Heart left ventricle (tissue), 16 donors: ENCODE measurements around the gene LAMTOR2. TPM values are rescaled to one million over a fixed set of nuclear protein-coding genes. Genes with fewer than 3 reads are reported as not detected.

Experiments
- ATAC-seq, 4 donors: fragments of 200-7000 bp; cut with Tn5 transposase; one replicate each; pipeline ENCODE4 v1.9.1; 2020 to 2022; ENCODE audit warnings: moderate library complexity in 4 of 4, mild to moderate bottlenecking in 3 of 4, moderate number of reproducible peaks in 1 of 4
- DNase-seq, 5 donors: peaks; one replicate each; pipeline ENCODE4 v3.0.0-alpha.2; 2020
- H3K27ac ChIP-seq, 12 donors: fragments of 200-600 bp; sonication (generic) in 4 of 12; one replicate each; pipeline versions ENCODE4 v1.5.0 to v1.8.0; 2016 to 2022; ENCODE audit warnings: mild to moderate bottlenecking in 2 of 12
- H3K27me3 ChIP-seq, 9 donors: fragments of 200-600 bp; sonication (generic) in 2 of 9; one replicate each; pipeline versions ENCODE4 v1.5.1 to v1.8.0; 2016 to 2022; ENCODE audit warnings: mild to moderate bottlenecking in 3 of 9
- H3K36me3 ChIP-seq, 9 donors: fragments of 200-600 bp; sonication (generic) in 2 of 9; one replicate each; pipeline versions ENCODE4 v1.5.0 to v1.8.0; 2018 to 2022; ENCODE audit warnings: mild to moderate bottlenecking in 2 of 9
- H3K4me1 ChIP-seq, 12 donors: fragments of 200-600 bp; sonication (generic) in 4 of 12; one replicate each; pipeline versions ENCODE4 v1.5.0 to v1.8.0; 2016 to 2022; ENCODE audit warnings: mild to moderate bottlenecking in 3 of 12
- H3K4me3 ChIP-seq, 12 donors: fragments of 200-600 bp; sonication (generic) in 4 of 12; one replicate each; pipeline versions ENCODE4 v1.5.0 to v1.8.0; 2017 to 2022; ENCODE audit warnings: mild to moderate bottlenecking in 9 of 12, moderate library complexity in 4 of 12
- H3K9me3 ChIP-seq, 12 donors: fragments of 200-600 bp; sonication (generic) in 4 of 12; one replicate each; pipeline versions ENCODE4 v1.5.0 to v1.8.0; 2016 to 2022; ENCODE audit warnings: mild to moderate bottlenecking in 1 of 12
- CTCF ChIP-seq, 12 donors: fragments of 200-600 bp; sonication (generic) in 4 of 12; IDR thresholded peaks; one replicate each; pipeline versions ENCODE4 v1.5.0 to v1.8.0; 2018 to 2022; ENCODE audit warnings: antibody characterized with exemption in 12 of 12, mild to moderate bottlenecking in 5 of 12
- POLR2A ChIP-seq, 2 donors: fragments of 450-650 bp; IDR thresholded peaks; one replicate each; pipeline ENCODE4 v1.6.1; 2017; ENCODE audit warnings: antibody characterized with exemption in 2 of 2, mild to moderate bottlenecking in 2 of 2, moderate library complexity in 2 of 2
- WGBS, 4 donors: extraction: QIAGEN DNeasy Blood & Tissue Kit in 2 of 4; methylation state at CpG; one replicate each; pipeline versions ENCODE4 v1.1.5 to v1.1.7; 2013 to 2018; 5-methylcytosine and 5-hydroxymethylcytosine counted together
- intact Hi-C, 10 donors: fragments of 100-400 bp; cut with DNase I; formaldehyde crosslinking; loops; one replicate each; pipeline versions ENCODE4 v1.11.1 to v1.14.2; 2022
- polyA plus RNA-seq, 2 donors: library from polyadenylated mRNA; stranded (reverse); fragments of 200-250 nt; gene quantifications; one replicate each; pipeline ENCODE4 v1.2.3, GENCODE V29; 2013
- total RNA-seq, 9 donors: library from RNA; depleted of rRNA in 2 of 9; stranded (reverse); fragments of >200 nt in 2 of 9; fragmentation: NEBNext Ultra II Directional in 3 of 9; extraction: Animal tissue kit (Norgen Biotek cat#: 25700) in 3 of 9; gene quantifications; one replicate each; pipeline versions ENCODE4 v1.1.0 to v1.2.4, GENCODE V29; 2016 to 2023
- donor health status: ischemic (EF 13 %, LVEDD 7.1; RV severe dilation, severe dysfunction).
- donor health status: healthy with polysubstance abuse.
- donor health status: DM: no; HTN: yes; CAD: no.
- donor health status: DM: no; HTN: no; CAD: no.
- donor health status: ischemic (EF 25% LVEDD 6.9; RV normal size, moderate dysfunction).
- donor health status: ischemic (EF 25% LVEDD 5.7; RV mildly dilated, moderate dysfunction).
- donor health status: healthy.
- donor health status: DM: yes; HTN: yes; CAD: no.
- donor health status: ischemic (EF 35%, LVEDD 5.7; RV mildly dilated, moderate dysfunction).
- donor health status: nonischemic (EF 11% LVEDD 7.7; RV severe dilation, severe dysfunction).
- donor health status: DM: yes; HTN: yes; CAD: no.
- donor health status: PGD.
- donor health status: ischemic (EF 29% LVEDD 5.4; RV normal size, mild dysfunction).
- donor health status: nonischemic (EF 23%, LVEDD 6.1; RV moderate dilation, normal function).

Gene LAMTOR2
- total and polyA plus RNA-seq, 11 donors = 51.5 to 106 (median 63.1) TPM

GRCh38 chr1:156045076-156045475 is 9.5 kb upstream of the LAMTOR2 start:
- Histone ChIP-seq H3K27ac (no peak overlapping the region), H3K4me1 (peaks cover 0 to 8% (median 0%) of the 10 kb centered on the region in 12 donors), H3K9me3 (no peaks in the 10 kb centered on the region), H3K36me3 (peaks cover 0 to 83% (median 66%) of the 10 kb centered on the region in 9 donors), H3K4me3 (no peak overlapping the region), H3K27me3 (no peaks in the 10 kb centered on the region)
- DNase-seq = no peak
- intact Hi-C loops = no loop called here
- ATAC-seq = no peak
- WGBS, 4 donors = 95 to 99% (median 96%) methylated on average over 4 of the region's 4 CpGs
- TF ChIP-seq CTCF (IDR thresholded peaks at IDR 0.05) (no peak), POLR2A (IDR thresholded peaks at IDR 0.05) (no peak)

GRCh38 chr1:156048663-156049258 is 5.8 kb upstream of the LAMTOR2 start:
- Histone ChIP-seq H3K9me3 (no peaks in the 10 kb centered on the region), H3K4me3 (no peak overlapping the region), H3K27ac (no peak overlapping the region), H3K4me1 (peaks cover 0 to 33% (median 15%) of the 10 kb centered on the region in 12 donors), H3K27me3 (no peaks in the 10 kb centered on the region), H3K36me3 (peaks cover 0 to 53% (median 33%) of the 10 kb centered on the region in 9 donors)
- intact Hi-C loops = no loop called here
- ATAC-seq (no peak), DNase-seq (no peak)
- TF ChIP-seq CTCF (IDR thresholded peaks at IDR 0.05) (no peak), POLR2A (IDR thresholded peaks at IDR 0.05) (no peak)
- WGBS, 4 donors = 73 to 81% (median 75%) methylated on average over 3 of the region's 3 CpGs

- ATAC-seq (peak in 2 of 4 donors; percentile 4 to 32), DNase-seq (peak; percentile 44 to 75 (median 64))
- Histone ChIP-seq H3K27me3 (no peaks in the 10 kb centered on the region), H3K9me3 (no peaks in the 10 kb centered on the region), H3K4me3 (no peak overlapping the region), H3K4me1 (peaks cover 0 to 37% (median 17%) of the 10 kb centered on the region in 12 donors), H3K36me3 (peaks cover 0 to 45% (median 32%) of the 10 kb centered on the region in 9 donors), H3K27ac (peak overlapping the region in 2 of 12 donors; percentile 32 to 52)
- WGBS, 4 donors = 57 to 62% (median 61%) methylated on average over 4 of the region's 4 CpGs
- intact Hi-C loops = loop anchor here in 4 of 10 donors (2.0 to 10.0 kb wide), 4 partner anchors 30 to 116 kb away; partner anchors contain the start of genes KHDC4 (in 2 of the 4), RXFP4 (in 2 of the 4) and SSR2 (in 1 of the 4)
- TF ChIP-seq POLR2A (IDR thresholded peaks at IDR 0.05) (no peak), CTCF (IDR thresholded peaks at IDR 0.05) (no peak)
These were observed 4.2 kb upstream of the LAMTOR2 start for GRCh38 chr1:156050376-156050775.

- intact Hi-C loops = loop anchor here in 4 of 10 donors (2.0 to 10.0 kb wide), 4 partner anchors 30 to 116 kb away; partner anchors contain the start of genes KHDC4 (in 2 of the 4), RXFP4 (in 2 of the 4) and SSR2 (in 1 of the 4)
- Histone ChIP-seq H3K9me3 (no peaks in the 10 kb centered on the region), H3K4me1 (peaks cover 0 to 45% (median 24%) of the 10 kb centered on the region in 12 donors), H3K36me3 (peaks cover 0 to 43% (median 30%) of the 10 kb centered on the region in 9 donors), H3K27ac (peak overlapping the region in 4 of 12 donors; percentile 15 to 52 (median 24)), H3K4me3 (no peak overlapping the region), H3K27me3 (no peaks in the 10 kb centered on the region)
- TF ChIP-seq POLR2A (IDR thresholded peaks at IDR 0.05) (no peak), CTCF (IDR thresholded peaks at IDR 0.05) (no peak)
- ATAC-seq (no peak), DNase-seq (peak in 1 of 5 donors; percentile 53)
- WGBS, 4 donors = 84 to 96% (median 91%) methylated on average over 6 to 7 of the region's 7 CpGs
These were observed 3.4 kb upstream of the LAMTOR2 start for GRCh38 chr1:156051011-156051725.
